Cardiac muscle cell (in vitro differentiated cells and primary cell): Measurements from ENCODE around the gene FARP2. TPM values are rescaled to one million over a fixed set of nuclear protein-coding genes. Genes with fewer than 3 reads are reported as not detected.
"Not testable (repeated sequence)": the region's sequence is repeated elsewhere in the genome, so short reads cannot be mapped to it uniquely, and the experiment has no call there.

Source experiments
- DNase-seq, 2 donors: peaks; one replicate each; pipeline versions ENCODE4 v3.0.0 to v3.0.0-alpha.2; 2010 to 2017; ENCODE audit warnings: low read depth in 1 of 2, low spot score in 1 of 2
- H3K27ac ChIP-seq: fragments of 200-600 bp; sonication (generic); 2 replicates; pipeline ENCODE4 v1.5.1; 2016
- H3K27me3 ChIP-seq: fragments of 200-600 bp; sonication (generic); 2 replicates; pipeline ENCODE4 v1.6.0; 2016; ENCODE audit warnings: control low read depth
- H3K36me3 ChIP-seq: fragments of 200-600 bp; sonication (generic); 2 replicates; pipeline ENCODE4 v1.5.1; 2016; ENCODE audit warnings: control low read depth
- H3K4me1 ChIP-seq: fragments of 200-600 bp; sonication (generic); 2 replicates; pipeline ENCODE4 v1.8.1; 2017; ENCODE audit warnings: low read depth, mild to moderate bottlenecking, mixed run types
- H3K4me3 ChIP-seq: fragments of 200-600 bp; sonication (generic); 2 replicates; pipeline ENCODE4 v1.5.1; 2016; ENCODE audit warnings: mild to moderate bottlenecking
- H3K9me3 ChIP-seq: fragments of 200-600 bp; sonication (generic); 2 replicates; pipeline ENCODE4 v1.5.1; 2017; ENCODE audit warnings: low read depth, mild to moderate bottlenecking, control low read depth
- polyA plus RNA-seq: library from polyadenylated mRNA; unstranded; fragments of >200 nt; fragmentation: Nextera tagmentation; extraction: Ambion mirVana; gene quantifications from 2 replicates; pipeline ENCODE4 v1.2.1, GENCODE V29; 2016
- total RNA-seq: library from RNA; depleted of rRNA; stranded (reverse); fragments of >200 nt; gene quantifications from 2 replicates; pipeline ENCODE4 v1.2.3, GENCODE V29; 2016
- TF ChIP-seq, protein P1 (sequence below): IDR thresholded peaks from 2 replicates; pipeline ENCODE4 v1.5.1; 2012; ENCODE audit warnings: low read depth, mild to moderate bottlenecking, low read length

The FARP2 gene
- total and polyA plus RNA-seq, 2 experiments from 2014 or later, result 24.4 to 26.5 TPM

DNA sequence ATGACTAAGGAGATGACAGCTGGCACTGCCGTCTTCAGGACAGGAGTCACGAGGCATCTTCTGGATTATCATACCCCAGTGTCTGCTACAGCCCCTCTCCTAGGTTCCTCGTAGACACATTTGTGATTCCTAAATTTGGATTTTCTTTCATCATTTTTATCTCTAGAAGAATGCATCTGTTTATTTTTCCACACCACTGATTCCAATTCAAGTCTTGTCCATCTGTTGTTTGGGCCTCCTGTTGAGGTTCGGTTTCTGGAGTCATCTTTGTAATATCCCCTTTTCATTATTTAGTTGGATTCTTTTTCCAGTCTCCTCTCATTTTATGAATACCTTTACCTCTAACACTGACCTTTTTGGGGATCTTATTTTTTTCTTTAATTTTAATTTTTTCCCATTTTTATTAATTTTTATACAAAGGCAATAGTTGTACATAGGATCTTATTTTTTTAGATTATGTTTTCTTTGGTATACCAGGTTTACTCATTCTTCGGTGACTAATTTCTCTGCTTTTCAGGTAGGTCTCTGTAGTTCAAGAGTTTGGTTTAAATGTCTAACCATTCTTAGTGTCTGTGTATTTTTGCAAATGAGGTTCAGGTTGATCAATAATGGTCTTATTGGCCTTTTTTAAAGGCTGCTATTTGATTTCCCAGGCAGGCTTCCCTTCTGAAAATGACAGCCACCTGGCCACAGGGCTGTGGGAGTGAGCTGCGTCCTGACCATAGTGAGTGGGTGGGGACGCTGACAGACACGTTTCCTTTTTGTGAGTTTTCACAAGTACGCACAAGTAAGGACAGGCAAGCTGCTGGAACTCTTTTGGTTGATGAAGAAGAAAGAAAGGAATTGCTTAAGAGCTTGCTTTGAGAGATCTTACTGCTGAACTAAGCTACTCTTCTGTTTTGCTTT, 34.5 kb downstream of the FARP2 start:
- DNase-seq, result no peak
- Histone ChIP-seq H3K9me3 (no peaks in the 10 kb centered on the region), H3K4me3 (no peak overlapping the region), H3K27ac (no peak overlapping the region), H3K27me3 (no peaks in the 10 kb centered on the region), H3K36me3 (no peaks in the 10 kb centered on the region), H3K4me1 (no peaks in the 10 kb centered on the region)
- TF ChIP-seq, protein P1, sequence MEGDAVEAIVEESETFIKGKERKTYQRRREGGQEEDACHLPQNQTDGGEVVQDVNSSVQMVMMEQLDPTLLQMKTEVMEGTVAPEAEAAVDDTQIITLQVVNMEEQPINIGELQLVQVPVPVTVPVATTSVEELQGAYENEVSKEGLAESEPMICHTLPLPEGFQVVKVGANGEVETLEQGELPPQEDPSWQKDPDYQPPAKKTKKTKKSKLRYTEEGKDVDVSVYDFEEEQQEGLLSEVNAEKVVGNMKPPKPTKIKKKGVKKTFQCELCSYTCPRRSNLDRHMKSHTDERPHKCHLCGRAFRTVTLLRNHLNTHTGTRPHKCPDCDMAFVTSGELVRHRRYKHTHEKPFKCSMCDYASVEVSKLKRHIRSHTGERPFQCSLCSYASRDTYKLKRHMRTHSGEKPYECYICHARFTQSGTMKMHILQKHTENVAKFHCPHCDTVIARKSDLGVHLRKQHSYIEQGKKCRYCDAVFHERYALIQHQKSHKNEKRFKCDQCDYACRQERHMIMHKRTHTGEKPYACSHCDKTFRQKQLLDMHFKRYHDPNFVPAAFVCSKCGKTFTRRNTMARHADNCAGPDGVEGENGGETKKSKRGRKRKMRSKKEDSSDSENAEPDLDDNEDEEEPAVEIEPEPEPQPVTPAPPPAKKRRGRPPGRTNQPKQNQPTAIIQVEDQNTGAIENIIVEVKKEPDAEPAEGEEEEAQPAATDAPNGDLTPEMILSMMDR, result no peak

DNA sequence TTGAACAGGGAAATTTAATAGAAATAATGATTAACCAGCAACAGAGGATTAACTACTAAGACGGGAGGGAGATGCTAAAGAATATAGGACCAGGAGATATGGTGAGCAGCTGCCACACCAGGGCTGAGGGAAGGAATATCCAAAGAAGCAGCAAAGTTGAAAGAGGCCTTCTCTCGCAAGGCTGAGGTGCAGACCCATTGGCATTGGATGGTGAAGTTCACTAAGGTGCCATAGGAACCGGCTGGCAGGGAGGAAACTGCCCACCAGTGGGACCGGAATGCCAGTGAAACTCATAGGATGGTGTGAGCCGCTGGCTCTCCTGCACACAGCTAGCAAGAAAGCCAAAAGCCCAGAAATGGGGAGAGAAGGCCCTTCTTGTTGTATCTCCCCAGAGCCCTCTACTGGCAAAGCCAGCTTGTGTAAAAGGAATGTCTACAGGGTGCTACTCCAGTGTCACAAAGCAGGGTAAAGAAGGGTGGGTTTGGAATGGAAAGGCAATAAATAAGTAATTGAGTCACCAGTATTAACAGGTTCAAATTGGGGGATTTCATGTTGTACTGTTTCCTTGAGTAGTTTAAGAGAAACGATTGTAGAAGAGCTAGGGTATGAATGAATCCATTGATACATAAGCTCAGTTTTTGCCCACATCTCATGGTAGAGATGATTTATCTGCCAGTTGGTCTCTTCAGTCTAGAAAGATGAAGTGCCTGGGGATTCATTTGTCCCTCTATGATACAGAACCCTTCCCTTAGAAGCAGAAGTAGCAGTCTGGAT, 36.0 kb downstream of the FARP2 start:
- peak; percentile 40 to 52 for DNase-seq
- H3K36me3 ChIP-seq, result no peaks in the 10 kb centered on the region
- no peaks in the 10 kb centered on the region for H3K9me3 ChIP-seq
- no peak overlapping the region for H3K4me3 ChIP-seq
- H3K27me3 ChIP-seq, result no peaks in the 10 kb centered on the region
- no peak overlapping the region for H3K27ac ChIP-seq
- TF ChIP-seq, protein P1, result peak; percentile 46
- no peaks in the 10 kb centered on the region for H3K4me1 ChIP-seq

DNA sequence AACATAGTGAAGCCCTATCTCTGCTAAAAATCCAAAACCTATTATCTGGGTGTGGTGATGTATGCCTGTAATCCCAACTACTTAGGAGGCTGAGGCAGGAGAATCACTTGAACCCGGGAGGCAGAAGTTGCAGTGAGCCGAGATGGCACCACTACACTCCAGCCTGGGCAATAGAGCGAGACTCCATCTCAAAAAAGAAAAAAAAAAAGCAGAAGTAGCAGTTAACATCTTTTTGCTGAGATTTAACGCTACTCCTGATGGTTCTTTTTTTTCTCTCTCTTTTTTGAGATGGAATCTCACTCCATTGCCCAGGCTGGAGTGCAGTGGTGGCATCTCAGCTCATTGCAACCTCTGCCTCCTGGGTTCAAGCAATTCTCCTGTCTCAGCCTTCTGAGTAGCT, 36.7 kb downstream of the FARP2 start:
- not testable (repeated sequence) for H3K4me3 ChIP-seq, H3K36me3 ChIP-seq, H3K27ac ChIP-seq, H3K27me3 ChIP-seq, H3K9me3 ChIP-seq, H3K4me1 ChIP-seq, DNase-seq

GRCh38 chr2:241393524-241394196, 37.6 kb downstream of the FARP2 start:
- Histone ChIP-seq H3K27ac (no peak overlapping the region), H3K4me1 (no peaks in the 10 kb centered on the region), H3K36me3 (no peaks in the 10 kb centered on the region), H3K9me3 (no peaks in the 10 kb centered on the region), H3K4me3 (no peak overlapping the region), H3K27me3 (no peaks in the 10 kb centered on the region)
- TF ChIP-seq, protein P1, result no peak
- DNase-seq, result no peak

DNA sequence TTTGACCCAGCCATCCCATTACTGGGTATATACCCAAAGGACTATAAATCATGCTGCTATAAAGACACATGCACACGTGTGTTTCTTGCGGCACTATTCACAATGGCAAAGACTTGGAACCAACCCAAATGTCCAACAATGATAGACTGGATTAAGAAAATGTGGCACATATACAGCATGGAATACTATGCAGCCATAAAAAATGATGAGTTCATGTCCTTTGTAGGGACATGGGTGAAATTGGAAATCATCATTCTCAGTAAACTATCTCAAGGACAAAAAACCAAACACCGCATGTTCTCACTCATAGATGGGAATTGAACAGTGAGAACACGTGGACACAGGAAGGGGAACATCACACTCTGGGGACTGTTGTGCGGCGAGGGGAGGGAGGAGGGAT, 40.7 kb downstream of the FARP2 start:
- not testable (repeated sequence) for H3K27me3 ChIP-seq, H3K4me3 ChIP-seq, H3K27ac ChIP-seq, DNase-seq, H3K4me1 ChIP-seq, H3K36me3 ChIP-seq, H3K9me3 ChIP-seq
